ENCODE results near the gene CDK5RAP2. TPM values are rescaled to one million over a fixed set of nuclear protein-coding genes. Genes with fewer than 3 reads are reported as not detected.
A peak's percentile ranks its signal among the peaks of the same experiment; 100 is the strongest.

Gene CDK5RAP2
- total RNA-seq, 4 donors from 2014 or later = 57.4 to 86.3 (median 70.3) TPM

- ATAC-seq = peak in 1 of 2 donors; percentile 18
- DNase-seq = no peak
- no peaks in the 10 kb centered on the region for H3K9me3 ChIP-seq
- H3K36me3 ChIP-seq = peaks cover 0 to 23% of the 10 kb centered on the region in 2 donors
- in situ Hi-C loops (cut with MboI; ENCODE audit: low sequenced_read_pairs in 4 of 4) = loop anchor here in 1 of 4 donors (10.0 kb wide), 1 partner anchor 63 kb away; no protein-coding TSS in a partner anchor
- no peak for TF ChIP-seq POLR2A (IDR thresholded peaks at IDR 0.05)
- TF ChIP-seq CTCF (IDR thresholded peaks at IDR 0.05 in 4 of 5, conservative IDR thresholded peaks at IDR 0.05 in 1 of 5) = no peak
- H3K27me3 ChIP-seq = no peaks in the 10 kb centered on the region
- H3K4me3 ChIP-seq = no peak overlapping the region
- intact Hi-C loops (cut with DNase I; ENCODE audit: low total_unique reads) = loop anchor here (5.0 kb wide), 1 partner anchor 120 kb away; no protein-coding TSS in a partner anchor
- H3K4me1 ChIP-seq = peaks cover 15 to 20% of the 10 kb centered on the region in 2 donors
- H3K27ac ChIP-seq = peak overlapping the region in 2 of 4 donors; percentile 3 to 28
Observed at GRCh38 chr9:120411862-120412424, 168.0 kb downstream of the CDK5RAP2 start.

DNA sequence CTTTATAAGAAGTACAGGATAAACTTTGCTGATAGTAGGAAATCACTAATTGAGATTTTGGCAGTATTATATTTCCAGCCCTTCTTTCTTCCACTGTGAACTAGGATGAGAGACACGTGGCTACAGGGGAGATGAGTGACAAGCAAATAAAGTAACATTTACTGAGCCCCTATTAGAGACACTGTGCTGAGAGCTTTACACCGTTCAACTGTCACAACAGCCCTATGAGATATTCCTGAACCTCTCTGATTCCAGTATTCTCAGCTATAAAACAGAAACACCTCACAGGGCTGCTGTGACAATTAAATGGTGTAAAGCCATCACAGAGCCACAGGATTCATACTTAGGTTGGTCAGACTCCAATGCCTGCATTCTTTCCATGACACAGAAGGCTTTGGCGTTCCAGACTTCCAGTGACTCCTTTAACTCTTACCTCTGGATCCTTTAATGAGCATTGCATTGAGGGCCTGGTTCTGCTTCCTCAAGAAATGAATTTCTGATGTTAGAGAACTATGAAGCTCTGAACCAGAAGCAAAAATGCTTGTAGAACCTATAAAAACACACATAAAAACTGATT is 169.0 kb downstream of the CDK5RAP2 start:
- intact Hi-C loops (cut with DNase I; ENCODE audit: low total_unique reads) (loop anchor here (5.0 kb wide), 1 partner anchor 121 kb away; no protein-coding TSS in a partner anchor), in situ Hi-C loops (cut with MboI; ENCODE audit: low sequenced_read_pairs in 4 of 4) (loop anchor here in 1 of 4 donors (10.0 kb wide), 1 partner anchor 64 kb away; no protein-coding TSS in a partner anchor)
- TF ChIP-seq CTCF (IDR thresholded peaks at IDR 0.05 in 4 of 5, conservative IDR thresholded peaks at IDR 0.05 in 1 of 5) = no peak
- Histone ChIP-seq H3K9me3 (no peaks in the 10 kb centered on the region), H3K4me1 (peaks cover 15 to 20% of the 10 kb centered on the region in 2 donors), H3K36me3 (peaks cover 0 to 28% of the 10 kb centered on the region in 2 donors), H3K4me3 (no peak overlapping the region), H3K27ac (no peak overlapping the region), H3K27me3 (no peaks in the 10 kb centered on the region)
- DNase-seq (no peak), ATAC-seq (no peak)

GRCh38 chr9:120408680-120409258 is 171.2 kb downstream of the CDK5RAP2 start:
- Histone ChIP-seq H3K27me3 (no peaks in the 10 kb centered on the region), H3K27ac (no peak overlapping the region), H3K36me3 (peaks cover 0 to 28% of the 10 kb centered on the region in 2 donors), H3K4me3 (no peak overlapping the region), H3K9me3 (no peaks in the 10 kb centered on the region), H3K4me1 (peaks cover 15 to 20% of the 10 kb centered on the region in 2 donors)
- in situ Hi-C loops (cut with MboI; ENCODE audit: low sequenced_read_pairs in 4 of 4) = no loop called here
- TF ChIP-seq POLR2A (IDR thresholded peaks at IDR 0.05) (no peak), CTCF (IDR thresholded peaks at IDR 0.05 in 4 of 5, conservative IDR thresholded peaks at IDR 0.05 in 1 of 5) (no peak)
- intact Hi-C loops (cut with DNase I; ENCODE audit: low total_unique reads) = no loop called here
- ATAC-seq = no peak
- no peak for DNase-seq

DNA sequence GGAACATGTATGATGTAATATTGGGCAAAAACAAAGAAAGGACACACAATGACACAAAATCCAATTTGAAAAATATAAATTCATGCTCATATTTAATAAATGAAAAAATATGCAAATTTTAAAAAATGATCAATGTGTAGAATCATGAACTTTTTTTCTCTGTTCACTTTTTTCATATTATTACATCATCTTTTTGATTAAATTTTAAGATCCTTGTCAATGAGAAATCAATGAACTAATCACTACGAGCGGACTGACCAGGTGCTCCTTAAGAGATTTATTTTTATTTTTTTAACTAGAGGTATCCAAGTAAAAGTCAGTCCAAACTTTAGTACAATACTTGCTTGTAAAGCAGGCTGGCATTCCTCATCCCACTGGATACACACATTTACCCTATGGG is 174.1 kb downstream of the CDK5RAP2 start:
- DNase-seq (no peak), ATAC-seq (no peak)
- intact Hi-C loops (cut with DNase I; ENCODE audit: low total_unique reads) (no loop called here), in situ Hi-C loops (cut with MboI; ENCODE audit: low sequenced_read_pairs in 4 of 4) (no loop called here)
- Histone ChIP-seq H3K36me3 (peaks cover 0 to 49% of the 10 kb centered on the region in 2 donors), H3K4me1 (peaks cover 2 to 8% of the 10 kb centered on the region in 2 donors), H3K27ac (no peak overlapping the region), H3K27me3 (no peaks in the 10 kb centered on the region), H3K9me3 (no peaks in the 10 kb centered on the region), H3K4me3 (no peak overlapping the region)
- no peak for TF ChIP-seq CTCF (IDR thresholded peaks at IDR 0.05 in 4 of 5, conservative IDR thresholded peaks at IDR 0.05 in 1 of 5)
- no peak for TF ChIP-seq POLR2A (IDR thresholded peaks at IDR 0.05)
